GM21529 (cell line): Measurements from ENCODE around the gene P2RY14.

Experiments used
- ATAC-seq: cut with Tn5 transposase; IDR thresholded peaks from one replicate; pipeline ENCODE4 v1.9.1; 2021; ENCODE audit not compliant: unreplicated experiment

Gene P2RY14

DNA sequence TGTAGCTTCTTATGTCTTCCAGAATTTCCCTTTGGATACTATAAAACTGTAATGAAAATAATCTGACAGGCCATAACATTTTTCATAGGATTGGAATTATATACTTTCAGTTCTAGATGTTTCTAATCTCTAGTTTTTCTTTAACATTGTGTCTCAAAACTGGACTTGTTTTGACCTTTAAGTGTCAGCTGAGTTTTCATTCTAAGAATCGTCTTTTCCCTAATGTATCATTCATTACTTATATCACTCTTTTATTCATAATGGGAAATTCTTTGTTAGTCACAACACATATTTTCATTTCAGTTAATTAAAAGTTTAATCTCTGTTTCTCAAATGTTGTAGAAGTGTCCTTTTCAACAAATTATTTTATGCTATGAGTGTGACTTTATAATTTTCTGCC is 87.2 kb downstream of the P2RY14 start:
- ATAC-seq, result no peak

DNA sequence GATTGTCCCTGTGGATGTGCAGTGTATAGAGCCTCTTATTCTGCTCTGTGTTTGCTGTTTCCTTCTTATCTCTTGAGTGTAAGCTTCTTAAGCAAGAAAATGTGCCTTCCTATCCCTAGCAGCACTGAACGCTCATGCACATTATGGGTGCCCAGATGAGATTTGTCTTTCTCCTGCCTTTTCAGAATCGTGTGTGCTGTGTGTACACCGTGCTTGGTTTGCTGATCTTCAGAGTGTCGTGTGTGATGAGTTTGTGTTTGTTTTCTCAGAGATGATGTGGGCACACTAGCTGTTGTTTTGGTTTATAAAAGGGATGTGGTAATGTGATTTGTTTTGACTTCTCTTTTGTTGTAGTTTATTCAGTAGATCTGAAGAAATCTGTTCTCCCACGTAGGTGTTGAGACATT is 95.1 kb downstream of the P2RY14 start:
- ATAC-seq, result no peak

DNA sequence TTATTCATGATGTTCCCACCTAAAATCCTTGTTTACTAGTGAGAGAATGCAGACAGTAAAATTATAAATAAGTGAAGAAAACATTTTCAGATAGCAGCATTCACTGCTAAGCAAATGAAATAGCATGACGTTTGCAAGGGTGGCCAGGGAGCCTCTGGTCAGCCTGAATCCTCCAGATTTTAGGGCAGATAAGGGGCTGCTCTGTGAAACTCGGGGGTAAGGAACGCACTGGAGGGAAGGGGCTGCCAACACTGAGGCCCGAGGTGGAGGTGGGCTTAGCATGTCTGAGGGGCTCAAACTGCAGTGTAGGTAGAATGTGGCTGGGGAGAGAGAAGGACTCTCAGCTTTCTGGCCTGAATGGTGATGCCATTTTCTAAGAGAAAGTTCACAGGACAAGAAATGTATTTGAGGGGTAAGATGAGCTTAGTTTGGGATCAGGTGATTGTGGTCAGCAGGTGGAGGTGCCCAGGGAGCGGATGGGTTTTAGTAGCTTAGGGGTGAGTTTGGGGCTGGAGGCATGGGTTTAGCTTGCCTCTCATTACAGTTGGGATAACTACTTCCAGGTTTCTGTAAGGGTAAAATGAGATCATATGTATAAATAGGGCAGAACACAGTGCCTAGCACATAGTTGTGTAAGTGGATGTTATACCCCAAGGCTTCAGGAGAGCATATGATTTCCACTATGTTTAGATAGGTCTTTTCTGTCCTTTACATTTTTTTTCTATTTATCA is 95.8 kb downstream of the P2RY14 start:
- ATAC-seq, result no peak

DNA sequence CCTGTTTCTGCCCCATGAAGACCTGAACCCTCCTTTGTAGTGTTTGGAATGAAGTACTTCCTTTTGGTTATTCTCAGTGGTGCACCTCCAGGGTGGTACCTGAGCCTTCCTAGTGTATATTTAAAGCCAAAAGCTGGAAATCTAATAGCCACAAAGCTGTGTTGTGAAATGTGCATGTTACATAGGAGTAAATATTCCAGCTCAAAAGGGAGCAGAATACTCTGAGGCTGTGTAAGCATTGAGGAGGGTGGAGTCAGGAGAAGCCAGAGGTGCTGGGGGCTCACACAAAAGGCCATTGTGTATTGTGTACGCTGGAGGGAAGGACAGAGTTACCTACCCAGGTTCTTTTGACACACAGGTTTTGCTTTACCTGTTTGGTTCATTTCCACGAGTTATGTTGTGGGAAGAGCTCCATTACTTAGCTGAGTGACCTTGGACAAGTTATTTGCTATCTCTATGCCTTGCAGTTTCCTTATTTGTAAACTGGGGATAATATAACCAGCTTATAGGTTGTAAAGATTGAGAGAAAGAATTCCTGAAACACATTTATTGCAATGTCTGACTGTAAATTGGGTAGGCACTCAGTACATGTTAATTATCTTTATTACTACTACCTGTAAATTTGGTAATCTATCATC is 100.0 kb downstream of the P2RY14 start:
- ATAC-seq, result no peak

DNA sequence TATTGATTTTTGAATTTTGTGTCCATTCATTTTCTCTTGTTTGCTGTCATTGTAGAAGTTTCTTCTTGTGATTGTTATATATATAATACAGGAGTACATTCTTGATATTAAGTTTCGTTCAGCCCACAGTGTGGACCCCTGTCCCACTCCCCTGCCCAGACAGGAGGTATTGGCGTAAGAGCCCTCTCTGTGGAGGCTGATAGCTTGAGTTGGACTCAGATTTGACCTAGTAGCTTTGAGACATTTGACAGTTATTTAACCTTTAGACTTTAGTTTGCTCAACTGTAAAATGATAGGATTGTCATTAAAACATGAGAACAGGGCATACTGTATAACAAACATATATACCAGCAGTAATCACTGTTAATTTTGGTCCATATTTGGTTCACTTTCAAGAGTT is 102.4 kb downstream of the P2RY14 start:
- no peak for ATAC-seq

DNA sequence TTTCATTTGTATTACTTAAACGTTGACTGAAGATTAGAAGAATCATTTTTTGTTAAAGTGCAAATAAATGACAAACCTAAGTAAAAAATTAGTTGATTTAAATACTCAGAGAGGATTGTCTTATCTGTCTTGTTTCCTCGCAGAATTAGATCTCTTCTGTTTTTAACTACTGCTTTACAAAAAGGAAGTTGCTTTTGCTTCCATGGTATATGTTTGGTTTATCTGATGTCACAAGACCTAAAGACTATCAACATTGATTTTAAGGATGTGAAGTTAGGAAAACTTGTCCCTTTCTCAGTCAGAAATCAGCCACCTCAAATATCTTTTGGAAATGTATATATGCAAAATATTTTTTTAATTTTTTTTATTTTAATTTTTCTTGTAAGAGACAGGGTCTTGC is 104.0 kb downstream of the P2RY14 start:
- ATAC-seq, result no peak

DNA sequence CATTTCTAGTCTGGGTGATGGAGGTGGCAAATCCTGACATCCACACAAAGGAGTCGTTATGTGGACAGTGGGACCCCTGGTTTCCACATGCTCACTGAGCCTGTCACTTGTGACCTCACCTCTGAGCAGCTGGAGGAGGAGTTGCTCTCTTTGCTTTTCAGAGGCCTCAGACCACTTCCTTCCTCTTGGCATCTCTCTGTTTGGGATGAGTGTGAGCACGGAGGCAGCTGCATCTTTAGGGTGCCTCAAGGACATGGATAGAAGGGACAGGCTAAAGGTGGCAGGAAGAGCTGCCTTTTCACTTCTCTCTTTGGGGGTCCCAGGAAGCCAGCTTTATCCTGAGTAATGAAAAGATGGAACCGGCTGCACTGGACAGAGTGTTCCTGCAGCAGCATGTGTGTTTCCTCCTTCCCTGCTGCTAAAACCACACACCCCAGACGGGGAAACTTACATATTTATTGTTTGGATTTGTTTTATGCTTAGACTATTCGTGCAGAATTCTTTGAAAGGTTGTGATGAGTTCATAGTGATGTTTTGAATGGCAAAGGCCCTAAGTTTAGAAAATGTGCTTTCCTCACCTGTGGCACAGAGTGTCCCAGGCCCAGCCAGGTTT is 107.1 kb downstream of the P2RY14 start:
- peak; percentile 66 for ATAC-seq

DNA sequence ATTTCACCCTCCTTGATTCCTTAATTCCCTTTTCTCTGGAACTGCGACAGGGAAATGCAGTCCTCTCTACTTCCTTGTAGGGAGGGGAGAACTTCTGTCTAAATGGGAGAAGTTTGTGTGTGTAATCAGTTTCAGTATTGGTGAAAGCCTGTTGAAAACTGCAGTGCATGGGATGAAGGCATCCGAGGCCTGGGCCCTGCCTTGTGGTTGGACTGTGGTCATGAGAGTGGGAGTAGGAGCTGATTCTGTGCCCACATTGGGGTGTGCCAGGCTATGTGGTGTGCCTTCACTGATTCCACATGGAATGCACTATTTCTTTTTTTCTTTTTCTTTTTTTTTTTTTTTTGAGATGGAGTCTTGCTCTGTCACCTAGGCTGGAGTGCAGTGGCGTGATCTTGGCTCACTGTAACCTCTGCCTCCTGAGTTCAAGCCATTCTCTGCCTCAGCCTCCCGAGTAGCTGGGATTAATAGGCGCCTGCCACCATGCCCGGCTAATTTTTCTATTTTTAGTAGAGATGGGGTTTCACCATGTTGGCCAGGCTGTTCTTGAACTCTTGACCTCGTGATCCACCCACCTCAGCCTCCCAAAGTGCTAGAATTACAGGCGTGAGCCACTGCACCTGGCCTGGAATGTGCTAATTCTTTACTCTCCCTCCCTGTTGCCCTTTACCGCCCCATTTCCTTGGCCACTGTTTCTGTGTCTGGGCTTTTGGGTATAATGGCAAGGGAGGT is 108.2 kb downstream of the P2RY14 start:
- ATAC-seq, result peak; percentile 35

DNA sequence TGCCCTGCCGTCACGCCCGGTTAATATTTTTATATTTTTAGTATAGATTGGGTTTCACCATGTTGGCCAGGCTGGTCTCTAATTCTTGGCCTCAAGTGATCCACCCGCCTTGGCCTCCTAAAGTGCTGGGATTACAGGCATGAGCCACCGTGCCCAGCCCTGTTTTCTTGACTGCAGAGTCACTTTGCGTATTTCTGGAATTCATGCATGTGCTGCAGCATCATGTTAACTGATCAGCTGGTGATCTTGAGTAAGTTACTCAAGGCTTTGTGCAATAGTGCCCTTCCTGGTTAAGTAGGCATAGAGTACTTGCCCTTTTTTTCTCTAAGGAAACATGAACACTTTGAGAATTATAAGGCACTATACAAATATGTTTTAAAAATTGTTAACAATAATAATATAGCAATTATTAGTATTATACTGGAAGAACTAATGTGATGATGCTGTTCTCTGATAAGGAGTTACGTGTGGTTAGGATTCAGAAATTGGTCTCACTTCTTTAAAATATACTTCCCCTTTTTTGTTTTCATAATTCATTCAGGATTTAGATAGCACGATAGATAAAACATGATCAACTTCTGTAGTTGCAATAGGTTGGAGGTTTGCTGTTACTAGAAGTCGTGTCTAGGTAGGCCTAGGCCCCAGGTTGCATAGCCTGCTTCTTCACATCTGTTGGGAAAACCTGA is 108.9 kb downstream of the P2RY14 start:
- peak; percentile 38 for ATAC-seq

DNA sequence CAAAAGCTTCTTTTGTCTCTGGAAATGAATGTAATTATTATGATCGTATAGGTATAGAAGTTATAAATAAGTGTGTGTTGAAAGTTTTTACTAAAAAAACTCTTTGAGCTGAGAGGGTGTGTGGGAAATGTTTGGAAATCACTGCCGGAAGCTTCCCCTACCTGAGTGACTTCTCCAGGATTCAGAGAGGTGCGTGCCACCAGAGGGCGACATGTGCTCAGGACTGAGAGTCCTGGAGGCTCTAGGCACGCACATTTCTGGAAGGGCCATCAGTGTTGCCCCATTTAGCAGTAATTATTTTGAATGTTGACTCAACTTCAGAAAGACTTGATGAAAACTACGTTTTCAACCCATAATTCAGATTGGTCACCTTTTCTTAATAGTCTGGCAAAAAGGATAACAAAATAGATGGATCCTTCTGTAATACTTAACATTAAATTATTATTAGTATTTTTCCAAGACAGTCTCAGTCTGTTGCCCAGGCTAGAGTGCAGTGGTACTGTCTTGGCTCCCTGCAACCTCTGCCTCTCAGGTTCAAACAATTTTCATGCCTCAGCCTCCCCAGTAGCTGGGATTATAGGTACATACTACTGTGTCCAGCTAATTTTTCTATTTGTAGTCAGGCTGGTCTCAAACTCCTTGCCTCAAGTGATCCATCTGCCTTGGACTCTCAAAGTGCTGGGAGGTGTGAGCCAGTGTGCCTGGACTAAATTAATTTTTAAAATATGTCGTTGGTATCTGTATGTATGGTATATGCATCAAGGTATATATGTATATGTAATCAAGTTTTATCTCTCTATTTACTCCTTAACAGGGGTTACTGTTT is 109.9 kb downstream of the P2RY14 start:
- peak; percentile 56 for ATAC-seq

DNA sequence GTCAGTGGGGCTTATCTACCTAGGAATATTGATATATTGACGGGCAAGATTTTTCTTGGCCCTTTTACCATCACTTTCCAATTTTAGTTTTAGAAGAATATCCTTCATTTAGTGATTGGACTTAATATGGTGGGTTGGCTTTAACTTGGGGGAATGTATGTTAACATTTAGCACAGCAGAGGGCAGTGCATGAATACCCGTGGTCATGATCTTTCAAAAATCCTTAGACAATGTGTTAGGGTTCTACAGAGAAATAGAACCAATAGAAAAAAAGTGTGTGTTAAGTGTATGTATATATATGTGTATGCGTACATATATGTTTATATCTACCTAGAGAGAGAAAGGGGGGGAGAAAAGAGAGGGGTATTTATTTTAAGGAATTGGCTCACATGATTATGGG is 112.2 kb downstream of the P2RY14 start:
- ATAC-seq, result no peak

DNA sequence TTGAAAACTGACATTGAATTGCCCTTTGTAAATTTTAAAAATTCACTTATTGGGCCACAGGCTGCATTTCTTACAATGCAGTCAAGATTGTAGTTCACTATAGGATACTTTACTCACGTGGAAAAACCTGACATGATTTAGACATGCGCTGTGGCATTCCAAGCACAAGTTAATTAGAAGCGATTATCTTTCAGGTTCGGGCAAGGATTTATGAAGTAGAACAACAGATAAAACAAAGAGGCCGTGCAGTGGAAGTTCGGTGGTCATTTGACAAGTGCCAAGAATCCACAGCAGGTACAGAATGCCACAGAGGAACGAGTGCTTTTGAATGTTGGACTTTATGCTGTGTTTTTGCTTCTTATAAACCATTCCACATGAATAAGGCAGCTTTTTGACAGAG is 113.1 kb downstream of the P2RY14 start:
- ATAC-seq, result no peak
